ENCODE data around the gene PDE4B. TPM values are rescaled to one million over a fixed set of nuclear protein-coding genes. Genes with fewer than 3 reads are reported as not detected.
"Not testable (repeated sequence)": the region's sequence is repeated elsewhere in the genome, so short reads cannot be mapped to it uniquely, and the experiment has no call there.

The PDE4B gene
- total RNA-seq, 1 donor from 2014 or later: 0.29 TPM

DNA sequence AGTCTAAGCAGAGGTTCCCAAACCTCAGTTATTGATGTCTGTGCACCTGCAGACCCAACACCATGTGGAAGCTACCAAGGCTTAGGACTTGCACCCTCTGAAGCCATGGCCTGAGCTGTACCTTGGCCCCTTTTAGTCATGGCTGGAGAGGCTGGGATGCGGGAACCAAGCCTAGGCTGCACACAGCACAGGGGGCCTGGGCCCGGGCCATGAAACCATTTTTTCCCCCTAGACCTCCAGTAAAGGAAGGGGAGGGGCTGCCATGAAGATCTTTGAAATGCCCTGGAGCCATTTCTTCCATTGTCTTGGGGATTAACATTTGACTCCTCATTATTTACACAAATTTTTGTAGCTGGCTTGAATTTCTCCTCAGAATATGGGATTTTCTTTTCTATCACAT, 265.9 kb downstream of the PDE4B start:
- Mint-ChIP-seq H3K4me1 (ENCODE audit: low read depth) (peaks cover 2% of the 10 kb centered on the region), H3K4me3 (ENCODE audit: low read depth) (no peak overlapping the region), H3K9me3 (ENCODE audit: low read depth) (peaks cover 16% of the 10 kb centered on the region), H3K36me3 (ENCODE audit: insufficient read depth) (no peaks in the 10 kb centered on the region), H3K27ac (no peak overlapping the region), H3K27me3 (no peaks in the 10 kb centered on the region)
- no peak for DNase-seq (ENCODE audit: low spot score, unreplicated experiment)
- TF ChIP-seq, protein P1, sequence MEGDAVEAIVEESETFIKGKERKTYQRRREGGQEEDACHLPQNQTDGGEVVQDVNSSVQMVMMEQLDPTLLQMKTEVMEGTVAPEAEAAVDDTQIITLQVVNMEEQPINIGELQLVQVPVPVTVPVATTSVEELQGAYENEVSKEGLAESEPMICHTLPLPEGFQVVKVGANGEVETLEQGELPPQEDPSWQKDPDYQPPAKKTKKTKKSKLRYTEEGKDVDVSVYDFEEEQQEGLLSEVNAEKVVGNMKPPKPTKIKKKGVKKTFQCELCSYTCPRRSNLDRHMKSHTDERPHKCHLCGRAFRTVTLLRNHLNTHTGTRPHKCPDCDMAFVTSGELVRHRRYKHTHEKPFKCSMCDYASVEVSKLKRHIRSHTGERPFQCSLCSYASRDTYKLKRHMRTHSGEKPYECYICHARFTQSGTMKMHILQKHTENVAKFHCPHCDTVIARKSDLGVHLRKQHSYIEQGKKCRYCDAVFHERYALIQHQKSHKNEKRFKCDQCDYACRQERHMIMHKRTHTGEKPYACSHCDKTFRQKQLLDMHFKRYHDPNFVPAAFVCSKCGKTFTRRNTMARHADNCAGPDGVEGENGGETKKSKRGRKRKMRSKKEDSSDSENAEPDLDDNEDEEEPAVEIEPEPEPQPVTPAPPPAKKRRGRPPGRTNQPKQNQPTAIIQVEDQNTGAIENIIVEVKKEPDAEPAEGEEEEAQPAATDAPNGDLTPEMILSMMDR (IDR thresholded peaks at IDR 0.05; ENCODE audit: unreplicated experiment): no peak

DNA sequence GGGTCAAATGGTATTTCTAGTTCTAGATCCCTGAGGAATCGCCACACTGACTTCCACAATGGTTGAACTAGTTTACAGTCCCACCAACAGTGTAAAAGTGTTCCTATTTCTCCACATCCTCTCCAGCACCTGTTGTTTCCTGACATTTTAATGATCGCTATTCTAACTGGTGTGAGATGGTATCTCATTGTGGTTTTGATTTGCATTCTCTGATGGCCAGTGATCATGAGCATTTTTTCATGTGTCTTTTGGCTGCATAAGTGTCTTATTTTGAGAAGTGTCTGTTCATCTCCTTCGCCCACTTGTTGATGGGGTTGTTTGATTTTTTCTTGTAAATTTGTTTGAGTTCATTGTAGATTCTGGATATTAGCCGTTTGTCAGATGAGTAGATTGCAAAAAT, 274.5 kb downstream of the PDE4B start:
- not testable (repeated sequence) for H3K4me3 Mint-ChIP-seq (ENCODE audit: low read depth); H3K4me1 Mint-ChIP-seq (ENCODE audit: low read depth); H3K36me3 Mint-ChIP-seq (ENCODE audit: insufficient read depth); H3K9me3 Mint-ChIP-seq (ENCODE audit: low read depth); DNase-seq (ENCODE audit: low spot score, unreplicated experiment); H3K27me3 Mint-ChIP-seq; H3K27ac Mint-ChIP-seq

DNA sequence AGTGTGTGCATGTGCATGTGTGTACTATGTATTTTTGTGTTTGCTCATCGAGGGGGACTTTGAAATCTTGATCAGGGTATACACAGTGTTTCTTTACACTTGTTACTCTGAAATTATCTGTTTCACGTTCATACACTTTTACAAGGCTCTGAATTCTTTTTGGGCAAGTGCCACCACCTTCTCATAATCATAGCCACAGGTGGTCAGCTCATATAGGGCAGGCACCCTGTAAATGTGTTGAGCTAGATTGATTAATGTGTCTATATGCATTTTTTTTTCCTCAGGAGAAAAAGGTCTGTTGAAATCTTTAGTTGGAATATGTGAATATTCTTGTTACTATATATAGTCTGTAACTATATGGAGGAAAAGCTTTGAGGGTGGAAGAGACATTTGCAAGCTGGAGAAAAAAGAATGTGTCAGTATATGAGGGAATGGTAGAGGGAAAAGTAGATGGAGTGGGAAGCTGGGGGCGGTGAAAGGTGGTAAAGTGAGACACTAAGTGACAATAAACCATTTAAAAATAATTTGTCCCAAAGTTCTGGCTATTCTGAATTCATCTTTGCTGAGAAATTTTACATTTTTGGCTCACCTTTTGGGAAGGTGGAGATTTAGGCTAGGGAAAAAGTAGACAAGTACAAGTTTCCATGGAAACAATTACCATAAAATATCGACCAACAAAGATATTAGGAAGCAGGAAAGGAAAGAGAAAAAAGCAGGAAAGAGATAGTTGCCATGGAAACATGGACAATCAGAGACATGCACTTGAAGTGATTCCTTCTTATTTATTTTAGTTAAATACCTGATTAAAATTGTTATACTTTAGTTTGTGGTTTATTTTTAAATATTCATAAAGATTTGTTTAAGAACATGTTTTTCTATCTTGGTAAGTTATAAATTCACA, 277.5 kb downstream of the PDE4B start:
- Mint-ChIP-seq H3K4me3 (ENCODE audit: low read depth) (no peak overlapping the region), H3K4me1 (ENCODE audit: low read depth) (peaks cover 4% of the 10 kb centered on the region), H3K9me3 (ENCODE audit: low read depth) (no peaks in the 10 kb centered on the region), H3K27ac (no peak overlapping the region), H3K36me3 (ENCODE audit: insufficient read depth) (no peaks in the 10 kb centered on the region), H3K27me3 (no peaks in the 10 kb centered on the region)
- TF ChIP-seq, protein P1 (IDR thresholded peaks at IDR 0.05; ENCODE audit: unreplicated experiment): no peak
- DNase-seq (ENCODE audit: low spot score, unreplicated experiment): no peak

DNA sequence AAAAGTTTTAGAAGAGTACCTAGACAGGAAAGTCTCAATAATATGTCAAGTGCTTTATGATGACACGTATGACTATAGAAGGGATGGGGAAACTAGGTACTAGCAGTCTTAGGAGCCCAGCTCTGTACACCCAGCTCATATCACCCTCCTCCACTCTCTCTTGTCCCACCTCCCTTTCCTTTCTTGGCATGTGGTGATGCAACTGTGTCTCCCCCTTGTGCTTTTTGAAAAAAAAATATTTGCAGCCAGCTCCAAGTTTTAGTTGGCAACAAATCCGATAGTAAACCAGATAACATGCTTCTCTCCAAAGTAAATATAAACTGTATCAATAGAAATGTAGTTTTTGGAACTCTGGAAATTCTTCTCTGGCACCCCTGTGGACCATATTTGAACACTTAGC, 280.7 kb downstream of the PDE4B start:
- DNase-seq (ENCODE audit: low spot score, unreplicated experiment): no peak
- TF ChIP-seq, protein P1 (IDR thresholded peaks at IDR 0.05; ENCODE audit: unreplicated experiment): no peak
- peaks cover 4% of the 10 kb centered on the region for H3K4me1 Mint-ChIP-seq (ENCODE audit: low read depth)
- H3K4me3 Mint-ChIP-seq (ENCODE audit: low read depth): no peak overlapping the region
- H3K9me3 Mint-ChIP-seq (ENCODE audit: low read depth): no peaks in the 10 kb centered on the region
- no peak overlapping the region for H3K27ac Mint-ChIP-seq
- H3K36me3 Mint-ChIP-seq (ENCODE audit: insufficient read depth): no peaks in the 10 kb centered on the region
- H3K27me3 Mint-ChIP-seq: no peaks in the 10 kb centered on the region

DNA sequence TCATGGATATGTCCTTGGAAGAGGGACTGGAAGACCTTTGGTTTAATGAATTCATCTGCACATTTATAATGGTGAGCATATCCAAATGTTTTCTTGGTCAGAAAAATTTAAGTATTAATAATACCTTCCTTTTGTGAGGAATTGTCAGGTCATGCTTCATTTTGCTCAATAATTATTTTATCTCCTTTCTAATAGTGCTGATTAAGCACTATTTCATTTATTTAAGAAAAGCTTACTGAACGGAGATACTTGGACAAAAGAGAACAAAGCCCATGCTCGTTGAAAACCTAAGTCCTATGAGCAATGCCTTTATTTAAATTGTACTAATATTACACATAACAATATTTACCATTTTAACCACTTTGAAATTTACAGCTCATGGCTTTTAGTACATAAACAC, 281.5 kb downstream of the PDE4B start:
- H3K27ac Mint-ChIP-seq: no peak overlapping the region
- no peaks in the 10 kb centered on the region for H3K9me3 Mint-ChIP-seq (ENCODE audit: low read depth)
- H3K4me1 Mint-ChIP-seq (ENCODE audit: low read depth): peaks cover 4% of the 10 kb centered on the region
- H3K4me3 Mint-ChIP-seq (ENCODE audit: low read depth): no peak overlapping the region
- H3K36me3 Mint-ChIP-seq (ENCODE audit: insufficient read depth): no peaks in the 10 kb centered on the region
- TF ChIP-seq, protein P1 (IDR thresholded peaks at IDR 0.05; ENCODE audit: unreplicated experiment): no peak
- no peak for DNase-seq (ENCODE audit: low spot score, unreplicated experiment)
- no peaks in the 10 kb centered on the region for H3K27me3 Mint-ChIP-seq

DNA sequence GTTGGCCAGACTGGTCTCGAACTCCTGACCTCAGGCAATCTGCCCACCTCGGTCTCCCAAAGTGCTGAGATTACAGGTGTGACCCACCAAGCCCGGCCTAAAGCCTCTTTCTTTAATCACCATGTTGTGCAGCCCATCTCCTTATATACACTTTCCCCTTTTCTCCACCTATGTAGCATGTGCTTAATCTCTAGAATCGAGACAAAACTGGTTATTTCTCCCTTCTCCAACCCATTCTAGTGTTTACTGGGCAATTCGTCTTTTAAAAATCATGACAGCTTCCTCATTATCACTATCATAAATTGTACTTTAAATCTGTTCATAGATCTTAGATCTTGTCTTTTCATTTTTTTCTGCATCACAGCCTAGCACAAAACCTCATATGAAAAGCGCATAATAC, 285.7 kb downstream of the PDE4B start:
- TF ChIP-seq, protein P1 (IDR thresholded peaks at IDR 0.05; ENCODE audit: unreplicated experiment): no peak
- Mint-ChIP-seq H3K9me3 (ENCODE audit: low read depth) (no peaks in the 10 kb centered on the region), H3K4me1 (ENCODE audit: low read depth) (no peaks in the 10 kb centered on the region), H3K4me3 (ENCODE audit: low read depth) (no peak overlapping the region), H3K36me3 (ENCODE audit: insufficient read depth) (no peaks in the 10 kb centered on the region), H3K27ac (no peak overlapping the region), H3K27me3 (no peaks in the 10 kb centered on the region)
- no peak for DNase-seq (ENCODE audit: low spot score, unreplicated experiment)

Data from progenitor cell of endocrine pancreas (in vitro differentiated cells).